IMR-90 (cell line): ENCODE measurements around the gene CLHC1. TPM values are rescaled to one million over a fixed set of nuclear protein-coding genes. Genes with fewer than 3 reads are reported as not detected.

Experiments used
- ATAC-seq: fragments of 200-7000 bp; cut with Tn5 transposase; 2 replicates; pipeline ENCODE4 v1.9.1; 2020; ENCODE audit warnings: low read depth, mild to moderate bottlenecking, moderate library complexity
- BruUV-seq: library from RNA; stranded (reverse); fragments of 400-500 nt; replicated peaks from 2 replicates; lab custom pipeline; 2021; lab: Mats Ljungman, UMichigan
- CTCF ChIA-PET: fragments of 300-600 bp; formaldehyde crosslinking; extraction: SDS; loops from one replicate; lab custom pipeline; 2021; ENCODE audit warnings: antibody characterized with exemption; lab: Yijun Ruan, JAX
- POLR2A ChIA-PET: fragments of 300-600 bp; sonication (Branson Sonifier 250); formaldehyde crosslinking; loops from one replicate; lab custom pipeline; 2022; ENCODE audit warnings: antibody characterized with exemption; ENCODE audit not compliant: unreplicated experiment; lab: Charles Lee
- DNase-seq: peaks from one replicate; pipeline ENCODE4 v3.0.0; 2013
- H2AFZ ChIP-seq: replicated peaks from 2 replicates; pipeline ENCODE3; 2013; ENCODE audit warnings: low read length, mild to moderate bottlenecking; ENCODE audit not compliant: poor library complexity
- H2AK5ac ChIP-seq: 2 replicates; pipeline ENCODE4 v1.6.1; 2013; ENCODE audit warnings: low read depth, low read length, inconsistent platforms
- H2AK9ac ChIP-seq: replicated peaks from 2 replicates; pipeline ENCODE3; 2013; ENCODE audit warnings: mild to moderate bottlenecking, low read depth, low read length, moderate library complexity; ENCODE audit not compliant: poor library complexity
- H2BK120ac ChIP-seq: 2 replicates; pipeline ENCODE4 v1.6.1; 2013; ENCODE audit warnings: low read depth, low read length, inconsistent platforms
- H2BK15ac ChIP-seq: 3 replicates; pipeline ENCODE4 v1.6.1; 2013; ENCODE audit warnings: low read depth, low read length, inconsistent platforms
- H2BK20ac ChIP-seq: 2 replicates; pipeline ENCODE4 v1.6.1; 2013; ENCODE audit warnings: low read depth, mild to moderate bottlenecking, inconsistent platforms, low read length, moderate library complexity
- H2BK5ac ChIP-seq: 2 replicates; pipeline ENCODE4 v1.6.1; 2013; ENCODE audit warnings: mild to moderate bottlenecking, low read depth, low read length, inconsistent platforms; ENCODE audit not compliant: poor library complexity, severe bottlenecking
- H3K14ac ChIP-seq: replicated peaks from 2 replicates; pipeline ENCODE4 v1.6.1; 2013; ENCODE audit warnings: low read depth, low read length, inconsistent platforms
- H3K18ac ChIP-seq: 2 replicates; pipeline ENCODE4 v1.6.1; 2013; ENCODE audit warnings: low read depth, low read length, control low read depth
- H3K23ac ChIP-seq: 2 replicates; pipeline ENCODE4 v1.6.1; 2013; ENCODE audit warnings: low read depth, low read length, inconsistent platforms
- H3K27ac ChIP-seq: 2 replicates; pipeline ENCODE4 v1.5.1; 2013; ENCODE audit warnings: mild to moderate bottlenecking, control low read depth, low read length; ENCODE audit not compliant: insufficient read depth
- H3K27me3 ChIP-seq: 2 replicates; pipeline ENCODE4 v1.6.1; 2013; ENCODE audit warnings: low read length; ENCODE audit not compliant: control insufficient read depth, insufficient read depth
- H3K36me3 ChIP-seq: 2 replicates; pipeline ENCODE4 v1.6.1; 2013; ENCODE audit warnings: low read length, mixed read lengths; ENCODE audit not compliant: control insufficient read depth, insufficient read depth
- H3K4ac ChIP-seq: 2 replicates; pipeline ENCODE4 v1.6.1; 2013; ENCODE audit warnings: low read depth, low read length, inconsistent platforms
- H3K4me1 ChIP-seq: 2 replicates; pipeline ENCODE4 v1.6.1; 2013; ENCODE audit warnings: low read length, mixed read lengths; ENCODE audit not compliant: control insufficient read depth, insufficient read depth
- H3K4me2 ChIP-seq: 2 replicates; pipeline ENCODE4 v1.6.1; 2013; ENCODE audit warnings: low read depth, mild to moderate bottlenecking, control low read depth, low read length, moderate library complexity
- H3K4me3 ChIP-seq: 2 replicates; pipeline ENCODE4 v1.5.1; 2013; ENCODE audit warnings: low read depth, mild to moderate bottlenecking, control low read depth, low read length, moderate library complexity; ENCODE audit not compliant: insufficient read depth
- H3K56ac ChIP-seq: 2 replicates; pipeline ENCODE4 v1.6.1; 2013; ENCODE audit warnings: low read length, inconsistent platforms; ENCODE audit not compliant: insufficient read depth; ENCODE audit errors: extremely low read depth
- H3K79me1 ChIP-seq, 2 experiments: 2 replicates each; pipeline ENCODE4 v1.6.1; 2013; ENCODE audit warnings: low read length in 2 of 2, inconsistent platforms in 1 of 2, low read depth in 1 of 2
- H3K9ac ChIP-seq: 2 replicates; pipeline ENCODE4 v1.6.1; 2013; ENCODE audit warnings: low read depth, low read length, control low read depth
- H3K9me1 ChIP-seq: 2 replicates; pipeline ENCODE4 v1.6.1; 2013; ENCODE audit warnings: low read length, inconsistent platforms; ENCODE audit not compliant: insufficient read depth
- H3K9me3 ChIP-seq: 2 replicates; pipeline ENCODE4 v1.6.1; 2013; ENCODE audit warnings: low read length; ENCODE audit not compliant: control insufficient read depth, insufficient read depth
- H4K20me1 ChIP-seq: 2 replicates; pipeline ENCODE4 v1.6.1; 2013; ENCODE audit warnings: low read length, inconsistent platforms; ENCODE audit not compliant: insufficient read depth
- H4K5ac ChIP-seq: 2 replicates; pipeline ENCODE4 v1.6.1; 2013; ENCODE audit warnings: mild to moderate bottlenecking, low read depth, low read length, control low read depth
- H4K8ac ChIP-seq, 2 experiments: 2 replicates each; pipeline ENCODE4 v1.6.1; 2013; ENCODE audit warnings: low read depth in 2 of 2, low read length in 2 of 2, control low read depth in 1 of 2, inconsistent platforms in 1 of 2
- H4K91ac ChIP-seq: 2 replicates; pipeline ENCODE4 v1.6.1; 2013; ENCODE audit warnings: low read depth, low read length, inconsistent platforms; ENCODE audit not compliant: insufficient read depth
- BHLHE40 ChIP-seq: fragments of 150-350 bp; IDR thresholded peaks from 2 replicates; pipeline ENCODE4 v1.6.1; 2016; ENCODE audit warnings: mild to moderate bottlenecking, low read depth, low read length
- CEBPB ChIP-seq: IDR thresholded peaks from 2 replicates; pipeline ENCODE4 v1.6.1; 2012; ENCODE audit warnings: low read depth, low read length, improper control_type of control experiment
- CHD1 ChIP-seq: IDR thresholded peaks from 2 replicates; pipeline ENCODE4 v1.6.1; 2012; ENCODE audit warnings: low read depth, low read length, improper control_type of control experiment
- FOS ChIP-seq: fragments of 150-350 bp; IDR thresholded peaks from 2 replicates; pipeline ENCODE4 v1.6.1; 2016; ENCODE audit warnings: low read depth, low read length
- MAFK ChIP-seq: IDR thresholded peaks from 2 replicates; pipeline ENCODE4 v1.6.1; 2012; ENCODE audit warnings: low read depth, low read length, improper control_type of control experiment
- MAZ ChIP-seq: IDR thresholded peaks from 2 replicates; pipeline ENCODE4 v1.6.1; 2012; ENCODE audit warnings: low read depth, mild to moderate bottlenecking, low read length, improper control_type of control experiment, moderate library complexity, borderline replicate concordance
- NFE2L2 ChIP-seq: fragments of 150-350 bp; IDR thresholded peaks from 2 replicates; pipeline ENCODE4 v1.6.1; 2016; ENCODE audit warnings: low read depth, mild to moderate bottlenecking, low read length
- POLR2A ChIP-seq: IDR thresholded peaks from 2 replicates; pipeline ENCODE4 v1.6.1; 2012; ENCODE audit warnings: mild to moderate bottlenecking, low read depth, low read length
- RAD21 ChIP-seq: IDR thresholded peaks from 2 replicates; pipeline ENCODE4 v1.6.1; 2012; ENCODE audit warnings: low read length, improper control_type of control experiment
- RCOR1 ChIP-seq: IDR thresholded peaks from 2 replicates; pipeline ENCODE4 v1.6.1; 2012; ENCODE audit warnings: mild to moderate bottlenecking, low read length, improper control_type of control experiment; ENCODE audit not compliant: insufficient replicate concordance
- RFX5 ChIP-seq: IDR thresholded peaks from 2 replicates; pipeline ENCODE4 v1.8.0; 2012; ENCODE audit warnings: low read depth, mild to moderate bottlenecking, low read length, moderate library complexity
- SMC3 ChIP-seq: fragments of 150-350 bp; IDR thresholded peaks from 2 replicates; pipeline ENCODE4 v1.6.1; 2016; ENCODE audit warnings: low read depth, mild to moderate bottlenecking, antibody characterized with exemption, low read length, moderate library complexity
- WGBS, 2 experiments: methylation state at CpG; one replicate each; pipeline versions ENCODE4 v1.1.5 to v1.1.7; 2013; ENCODE audit warnings: missing lambda C conversion rate in 2 of 2; ENCODE audit not compliant: insufficient read length in 1 of 2; ENCODE audit errors: extremely low coverage in 2 of 2; 5-methylcytosine and 5-hydroxymethylcytosine counted together
- dilution Hi-C: fragments of 300-500 bp; cut with HindIII; formaldehyde crosslinking; loops from one replicate; pipeline ENCODE4 v1.14.3; 2018; ENCODE audit warnings: low sequenced_read_pairs; ENCODE audit not compliant: unreplicated experiment
- in situ Hi-C: fragments of 300-500 bp; cut with MboI; formaldehyde crosslinking; loops from 3 replicates; pipeline ENCODE4 v1.14.3; 2019; ENCODE audit warnings: low sequenced_read_pairs, inconsistent platforms, mixed read lengths
- intact Hi-C: fragments of 100-400 bp; cut with micrococcal nuclease; formaldehyde crosslinking; loops from 2 replicates; pipeline ENCODE4 v1.10.0; 2022
- polyA plus RNA-seq, 3 experiments: library from polyadenylated mRNA; depleted of rRNA; stranded (reverse); fragments of >200 nt; gene quantifications; 2 replicates each; pipeline ENCODE4 v1.2.3, GENCODE V29; 2012; ENCODE audit warnings: low replicate concordance in 1 of 3
- total RNA-seq: library from RNA; depleted of rRNA; stranded (reverse); fragments of >200 nt; gene quantifications from 2 replicates; pipeline ENCODE4 v1.2.3, GENCODE V29; 2012
- TF ChIP-seq, protein P1 (sequence below): conservative IDR thresholded peaks from 2 replicates; pipeline ENCODE4 v1.5.1; 2012; ENCODE audit warnings: mild to moderate bottlenecking, low read depth, low read length, improper control_type of control experiment
- TF ChIP-seq, protein P2 (sequence below): fragments of 150-350 bp; IDR thresholded peaks from 2 replicates; pipeline ENCODE4 v1.6.1; 2016; ENCODE audit warnings: low read depth, mild to moderate bottlenecking, low read length, moderate library complexity, borderline replicate concordance
- TF ChIP-seq, protein P3 (sequence below): fragments of 150-350 bp; IDR thresholded peaks from 2 replicates; pipeline ENCODE4 v1.6.1; 2017; ENCODE audit warnings: mild to moderate bottlenecking, antibody characterized with exemption, low read length, low read depth

Gene CLHC1
- total and polyA plus RNA-seq, 2 of the 4 experiments (the other 2 are of a cell fraction) = 2.3 to 5.3 TPM

GRCh38 chr2:55223958-55224760 lies 7.9 kb downstream of the CLHC1 start:
- H4K5ac ChIP-seq = no peak overlapping the region
- DNase-seq = no peak
- WGBS, 2 experiments = 91% methylated on average over 21 of the region's 25 CpGs; no CpG with 5 or more reads in 1 of the 2 experiments
- no peak for TF ChIP-seq BHLHE40
- no peak for TF ChIP-seq SMC3
- no peak for TF ChIP-seq RFX5
- TF ChIP-seq CHD1 = no peak
- TF ChIP-seq NFE2L2 = no peak
- TF ChIP-seq, protein P1, sequence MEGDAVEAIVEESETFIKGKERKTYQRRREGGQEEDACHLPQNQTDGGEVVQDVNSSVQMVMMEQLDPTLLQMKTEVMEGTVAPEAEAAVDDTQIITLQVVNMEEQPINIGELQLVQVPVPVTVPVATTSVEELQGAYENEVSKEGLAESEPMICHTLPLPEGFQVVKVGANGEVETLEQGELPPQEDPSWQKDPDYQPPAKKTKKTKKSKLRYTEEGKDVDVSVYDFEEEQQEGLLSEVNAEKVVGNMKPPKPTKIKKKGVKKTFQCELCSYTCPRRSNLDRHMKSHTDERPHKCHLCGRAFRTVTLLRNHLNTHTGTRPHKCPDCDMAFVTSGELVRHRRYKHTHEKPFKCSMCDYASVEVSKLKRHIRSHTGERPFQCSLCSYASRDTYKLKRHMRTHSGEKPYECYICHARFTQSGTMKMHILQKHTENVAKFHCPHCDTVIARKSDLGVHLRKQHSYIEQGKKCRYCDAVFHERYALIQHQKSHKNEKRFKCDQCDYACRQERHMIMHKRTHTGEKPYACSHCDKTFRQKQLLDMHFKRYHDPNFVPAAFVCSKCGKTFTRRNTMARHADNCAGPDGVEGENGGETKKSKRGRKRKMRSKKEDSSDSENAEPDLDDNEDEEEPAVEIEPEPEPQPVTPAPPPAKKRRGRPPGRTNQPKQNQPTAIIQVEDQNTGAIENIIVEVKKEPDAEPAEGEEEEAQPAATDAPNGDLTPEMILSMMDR = no peak
- no peak for TF ChIP-seq CEBPB
- TF ChIP-seq FOS = no peak
- no peak for TF ChIP-seq MAFK
- TF ChIP-seq MAZ = no peak
- TF ChIP-seq RAD21 = no peak
- TF ChIP-seq, protein P2, sequence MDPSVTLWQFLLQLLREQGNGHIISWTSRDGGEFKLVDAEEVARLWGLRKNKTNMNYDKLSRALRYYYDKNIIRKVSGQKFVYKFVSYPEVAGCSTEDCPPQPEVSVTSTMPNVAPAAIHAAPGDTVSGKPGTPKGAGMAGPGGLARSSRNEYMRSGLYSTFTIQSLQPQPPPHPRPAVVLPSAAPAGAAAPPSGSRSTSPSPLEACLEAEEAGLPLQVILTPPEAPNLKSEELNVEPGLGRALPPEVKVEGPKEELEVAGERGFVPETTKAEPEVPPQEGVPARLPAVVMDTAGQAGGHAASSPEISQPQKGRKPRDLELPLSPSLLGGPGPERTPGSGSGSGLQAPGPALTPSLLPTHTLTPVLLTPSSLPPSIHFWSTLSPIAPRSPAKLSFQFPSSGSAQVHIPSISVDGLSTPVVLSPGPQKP = no peak
- TF ChIP-seq, protein P3, sequence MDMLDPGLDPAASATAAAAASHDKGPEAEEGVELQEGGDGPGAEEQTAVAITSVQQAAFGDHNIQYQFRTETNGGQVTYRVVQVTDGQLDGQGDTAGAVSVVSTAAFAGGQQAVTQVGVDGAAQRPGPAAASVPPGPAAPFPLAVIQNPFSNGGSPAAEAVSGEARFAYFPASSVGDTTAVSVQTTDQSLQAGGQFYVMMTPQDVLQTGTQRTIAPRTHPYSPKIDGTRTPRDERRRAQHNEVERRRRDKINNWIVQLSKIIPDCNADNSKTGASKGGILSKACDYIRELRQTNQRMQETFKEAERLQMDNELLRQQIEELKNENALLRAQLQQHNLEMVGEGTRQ = no peak
- no peak for TF ChIP-seq RCOR1
- no peak for TF ChIP-seq POLR2A
- no peak overlapping the region for H2BK20ac ChIP-seq
- no peak overlapping the region for H2BK15ac ChIP-seq
- dilution Hi-C loops = no loop called here
- POLR2A ChIA-PET = interaction anchor here (0.6 kb wide), 1 partner anchor 9 kb away, joined by 4 read pairs; the partner anchor contains the start of gene RPS27A
- H3K27ac ChIP-seq = no peak overlapping the region
- no peak overlapping the region for H4K91ac ChIP-seq
- no peak overlapping the region for H2AFZ ChIP-seq
- H3K14ac ChIP-seq = no peak overlapping the region
- H2AK9ac ChIP-seq = peak overlapping the region; percentile 39
- no peak overlapping the region for H2AK5ac ChIP-seq
- H3K36me3 ChIP-seq = peaks cover 6% of the 10 kb centered on the region; the same call in 1 of the 2 replicates
- no peak overlapping the region for H3K4me3 ChIP-seq
- H3K9me3 ChIP-seq = no peaks in the 10 kb centered on the region
- H3K4me1 ChIP-seq = peaks cover 4% of the 10 kb centered on the region
- in situ Hi-C loops = no loop called here
- no peak overlapping the region for H3K4me2 ChIP-seq
- intact Hi-C loops = no loop called here
- H2BK120ac ChIP-seq = no peak overlapping the region
- H2BK5ac ChIP-seq = no peak overlapping the region
- no peak overlapping the region for H3K56ac ChIP-seq
- CTCF ChIA-PET = interaction anchor here (0.6 kb wide), 1 partner anchor 229 kb away, joined by 4 read pairs; no protein-coding TSS in a partner anchor
- H3K23ac ChIP-seq = no peak overlapping the region
- ATAC-seq = no peak
- no peak overlapping the region for H3K18ac ChIP-seq
- BruUV-seq = no TSS peak
- peaks cover 11 to 54% of the 10 kb centered on the region in 2 experiments for H3K79me1 ChIP-seq
- H3K4ac ChIP-seq = no peak overlapping the region
- no peaks in the 10 kb centered on the region for H4K20me1 ChIP-seq
- peak overlapping the region in 1 of 2 experiments; percentile 85; a peak in 2 of 4 replicates for H4K8ac ChIP-seq
- H3K9me1 ChIP-seq = peaks cover 5% of the 10 kb centered on the region; the same call in 1 of the 2 replicates
- H3K27me3 ChIP-seq = no peaks in the 10 kb centered on the region
- no peak overlapping the region for H3K9ac ChIP-seq
